LHCN-M2 (cell line): ENCODE data around the gene CALHM1. TPM values are rescaled to one million over a fixed set of nuclear protein-coding genes. Genes with fewer than 3 reads are reported as not detected.
"Not testable (repeated sequence)": the region's sequence is repeated elsewhere in the genome, so short reads cannot be mapped to it uniquely, and the experiment has no call there.

ENCODE experiments used
- DNase-seq: peaks from one replicate; pipeline ENCODE4 v3.0.0-alpha.2; 2012; ENCODE audit warnings: low read depth
- polyA plus RNA-seq: library from polyadenylated mRNA; unstranded; fragments of >200 nt; gene quantifications from one replicate; pipeline ENCODE4 v1.2.1, GENCODE V29; 2012; ENCODE audit warnings: missing spikeins
- total RNA-seq: library from RNA; depleted of rRNA; stranded (reverse); fragments of >200 nt; gene quantifications from 2 replicates; pipeline ENCODE4 v1.2.3, GENCODE V29; 2014; rRNA removed

Gene CALHM1, protein sequence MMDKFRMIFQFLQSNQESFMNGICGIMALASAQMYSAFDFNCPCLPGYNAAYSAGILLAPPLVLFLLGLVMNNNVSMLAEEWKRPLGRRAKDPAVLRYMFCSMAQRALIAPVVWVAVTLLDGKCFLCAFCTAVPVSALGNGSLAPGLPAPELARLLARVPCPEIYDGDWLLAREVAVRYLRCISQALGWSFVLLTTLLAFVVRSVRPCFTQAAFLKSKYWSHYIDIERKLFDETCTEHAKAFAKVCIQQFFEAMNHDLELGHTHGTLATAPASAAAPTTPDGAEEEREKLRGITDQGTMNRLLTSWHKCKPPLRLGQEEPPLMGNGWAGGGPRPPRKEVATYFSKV
- not detected in 2 replicates for total RNA-seq
- polyA plus RNA-seq: 0.04 TPM

DNA sequence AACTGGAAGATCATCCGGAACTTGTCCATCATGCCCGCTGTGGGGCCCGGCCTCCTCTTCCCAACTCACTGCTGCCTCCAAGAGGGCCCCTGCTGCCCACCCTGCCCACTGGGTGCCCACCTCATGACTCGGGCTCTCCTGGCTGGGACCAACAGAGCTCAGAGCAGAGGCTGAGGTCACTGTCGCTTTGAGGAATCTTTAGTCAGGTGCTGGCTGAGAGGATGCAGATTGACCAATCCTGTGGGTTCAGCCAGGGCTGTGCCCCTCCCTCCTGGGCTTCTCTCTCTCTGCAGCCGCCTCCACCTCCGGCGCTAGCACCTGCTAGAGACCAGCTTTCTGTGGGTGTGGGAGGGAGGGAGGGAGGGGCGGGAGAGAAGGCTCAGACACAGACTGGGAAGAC lies at the start of gene CALHM1:
CALHM1 (minus strand) TSS at position 181 of the 400 bp plus-strand sequence; CDS start at position 32, 149 bp downstream.
- DNase-seq: no peak

DNA sequence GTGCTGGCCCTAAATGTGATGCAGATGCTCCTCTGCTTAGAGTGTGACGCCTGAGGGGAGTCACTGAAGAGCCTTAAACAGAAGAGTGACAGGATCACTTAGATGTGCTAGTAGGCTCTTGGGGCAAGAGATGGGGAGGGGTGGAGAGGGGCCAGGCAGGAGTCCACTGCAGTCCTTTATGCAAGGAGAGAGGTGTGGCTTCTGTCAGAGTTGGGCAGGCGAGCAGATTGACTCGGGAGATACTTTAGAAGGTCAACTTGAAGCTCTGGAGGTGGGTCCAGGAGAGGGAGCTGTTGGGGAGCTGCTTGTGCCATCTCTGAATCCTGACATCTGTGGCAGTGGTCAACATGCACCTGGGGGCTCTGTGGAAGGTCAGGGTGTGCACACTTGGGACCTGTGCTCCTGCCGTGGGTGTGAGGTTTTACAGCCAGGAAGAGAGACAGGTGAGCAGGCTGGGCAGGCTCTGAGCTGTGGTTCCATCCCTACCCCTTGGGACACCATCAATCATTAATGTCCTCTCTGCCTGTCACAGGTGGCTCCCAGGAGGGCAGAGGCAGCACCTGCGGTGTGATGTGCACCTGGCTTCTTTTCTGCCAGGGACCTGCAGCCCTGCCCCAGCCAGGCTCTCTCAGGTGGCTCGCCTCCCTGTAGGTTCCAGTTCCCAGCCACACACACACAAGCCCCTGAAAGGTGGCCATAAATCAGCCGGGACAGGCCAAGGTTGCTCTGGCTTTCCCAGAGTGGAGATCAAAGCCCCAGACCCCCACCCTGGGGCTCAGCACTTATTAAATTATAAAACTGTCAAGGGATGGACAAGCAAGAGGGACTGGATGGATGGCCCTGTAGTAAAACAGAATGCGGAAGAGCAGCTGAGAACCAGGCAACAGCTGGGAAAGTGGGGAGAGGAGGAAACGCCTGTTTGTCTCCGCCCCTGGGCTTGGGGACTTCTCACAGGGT lies 48.8 kb upstream of the CALHM1 start:
- DNase-seq: no peak

DNA sequence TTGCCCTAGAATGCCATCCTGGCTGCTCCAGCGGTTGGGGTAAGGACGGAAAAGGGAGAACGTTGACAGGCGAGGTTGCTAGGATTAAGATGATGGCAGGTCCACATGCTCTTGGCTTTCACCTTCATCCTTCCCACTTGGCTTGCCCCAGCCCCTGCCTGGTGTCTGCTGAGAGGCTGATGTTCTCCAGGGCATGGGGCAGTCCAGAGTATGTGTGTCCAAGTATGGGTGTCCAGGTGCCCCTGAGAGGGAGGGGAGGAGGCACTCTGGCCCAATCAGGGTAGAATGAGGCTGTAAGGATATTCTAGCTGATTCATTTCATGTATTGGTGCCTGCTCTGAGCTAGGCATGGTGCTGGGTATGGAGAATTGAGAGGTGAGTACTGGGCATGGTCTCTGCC lies 47.4 kb upstream of the CALHM1 start:
- DNase-seq: no peak

DNA sequence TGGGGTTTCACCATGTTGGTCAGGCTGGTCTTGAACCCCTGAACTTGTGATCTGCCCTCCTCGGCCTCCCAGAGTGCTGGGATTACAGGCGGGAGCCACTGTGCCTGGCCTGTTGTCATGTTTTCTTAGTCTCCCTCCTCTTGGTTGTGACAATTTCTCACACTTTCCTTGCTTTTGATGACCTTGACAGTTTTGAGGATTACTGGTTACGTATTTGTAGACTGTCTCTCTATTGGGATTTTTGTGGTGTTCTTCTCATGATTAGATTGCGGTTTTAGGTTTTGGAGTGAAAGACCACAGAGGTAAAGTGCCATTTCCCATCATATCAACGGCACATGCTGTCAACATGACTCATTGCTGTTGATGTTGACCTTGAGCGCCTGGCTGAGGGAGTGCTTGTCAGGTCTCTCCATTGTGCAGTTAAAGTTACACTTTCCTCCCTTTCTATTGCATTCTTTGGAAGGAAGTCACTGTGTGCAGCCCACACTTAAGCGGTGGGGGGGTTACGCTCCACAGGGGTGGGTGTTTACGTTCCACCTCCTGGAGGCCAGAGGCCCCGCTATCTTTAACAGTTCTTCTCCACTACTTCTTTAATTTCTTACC lies 45.6 kb upstream of the CALHM1 start:
- peak; percentile 97 for DNase-seq

DNA sequence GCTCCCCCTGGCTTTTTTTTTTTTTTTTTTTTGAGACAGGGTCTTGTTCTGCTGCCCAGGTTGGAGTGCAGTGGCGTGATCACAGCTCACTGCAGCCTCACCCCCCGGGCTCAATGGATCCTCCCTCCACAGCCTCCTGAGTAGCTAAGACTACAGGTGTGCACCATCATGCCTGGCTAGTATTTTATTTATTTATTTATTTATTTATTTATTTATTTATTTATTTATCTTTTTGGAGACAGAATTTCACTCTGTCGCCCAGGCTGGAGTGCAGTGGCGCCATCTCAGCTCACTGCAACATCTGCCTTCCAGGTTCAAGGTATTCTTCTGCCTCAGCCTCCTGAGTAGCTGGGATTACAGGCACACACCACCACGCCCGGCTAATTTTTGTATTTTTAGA lies 45.1 kb upstream of the CALHM1 start:
- DNase-seq: not testable (repeated sequence)

DNA sequence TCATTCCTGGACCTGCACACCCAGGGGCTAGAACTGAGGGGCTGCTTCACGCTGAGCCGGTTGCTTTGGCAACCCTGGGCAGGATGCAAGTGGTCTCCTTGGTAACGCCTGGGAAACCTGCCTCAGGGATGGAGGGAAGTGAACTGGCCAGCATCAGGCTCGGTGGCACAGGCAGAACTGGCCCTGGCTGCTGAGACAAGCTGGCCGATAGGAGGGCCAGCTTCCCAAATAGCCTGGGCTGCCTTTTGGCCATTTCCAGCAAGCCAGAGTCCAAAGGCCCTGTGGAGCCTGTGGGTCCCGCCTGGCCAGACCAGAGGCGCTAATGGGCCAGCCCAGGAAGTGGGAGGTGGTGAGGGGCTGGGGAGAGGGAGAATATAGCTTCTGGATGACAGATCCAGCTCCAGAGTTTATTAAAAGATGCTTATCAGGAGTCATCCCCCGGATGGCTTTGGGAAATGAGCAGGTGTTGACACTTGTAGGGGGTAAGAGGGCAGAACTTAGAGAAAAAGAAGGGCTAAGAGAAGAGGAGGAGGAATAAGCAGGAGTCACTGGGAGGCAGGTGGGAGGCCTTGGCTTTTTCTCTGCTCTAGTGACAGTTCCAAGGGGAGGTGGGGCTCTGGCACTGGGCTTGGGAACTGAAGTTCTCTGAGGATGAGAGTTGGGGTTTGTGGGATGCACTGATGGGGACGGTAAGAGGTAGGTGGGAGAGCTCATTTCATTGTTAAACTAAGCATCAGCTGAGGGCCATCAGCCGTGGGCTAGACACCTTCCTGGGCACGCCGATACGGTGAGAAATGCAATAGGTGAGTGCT lies 44.4 kb upstream of the CALHM1 start:
- DNase-seq: no peak

DNA sequence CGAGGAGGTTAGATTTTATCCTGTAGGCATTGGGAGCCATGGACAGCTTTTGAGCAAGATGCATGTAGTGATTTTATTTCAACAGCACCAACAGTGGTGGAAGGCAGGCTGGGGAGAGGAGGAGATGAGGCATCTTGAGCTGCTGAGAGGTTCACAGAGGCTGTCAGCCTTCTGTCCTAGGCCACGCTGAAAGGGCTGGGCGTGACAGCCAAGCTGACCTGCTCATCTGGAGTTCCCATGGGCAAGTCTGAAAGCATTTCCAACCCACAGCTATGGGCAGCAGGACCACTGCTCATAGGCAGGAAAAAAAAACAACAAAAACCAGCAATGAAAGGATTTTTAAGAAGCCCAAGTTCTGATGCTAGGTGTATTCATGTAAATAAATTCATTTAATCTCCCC lies 42.5 kb upstream of the CALHM1 start:
- no peak for DNase-seq

DNA sequence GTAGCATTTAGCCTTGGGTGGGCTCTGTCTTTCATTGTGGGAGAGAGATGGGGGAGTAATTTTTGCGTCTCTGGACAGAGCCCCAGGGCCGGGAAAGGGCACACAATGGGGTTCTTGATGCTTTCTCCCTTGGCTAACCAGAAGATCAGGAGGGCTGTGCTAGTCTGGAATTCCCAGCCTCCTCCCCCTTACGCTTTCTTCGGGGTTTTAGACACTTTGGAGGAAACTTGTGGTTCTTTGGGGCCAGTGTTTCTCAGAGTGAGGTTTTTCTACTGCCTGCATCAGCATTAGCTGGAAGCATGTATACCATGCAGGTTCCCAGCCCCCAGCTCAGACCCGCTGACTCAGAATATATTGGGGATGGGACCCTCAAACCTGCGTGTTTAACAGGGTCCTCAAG lies 41.8 kb upstream of the CALHM1 start:
- DNase-seq: no peak

DNA sequence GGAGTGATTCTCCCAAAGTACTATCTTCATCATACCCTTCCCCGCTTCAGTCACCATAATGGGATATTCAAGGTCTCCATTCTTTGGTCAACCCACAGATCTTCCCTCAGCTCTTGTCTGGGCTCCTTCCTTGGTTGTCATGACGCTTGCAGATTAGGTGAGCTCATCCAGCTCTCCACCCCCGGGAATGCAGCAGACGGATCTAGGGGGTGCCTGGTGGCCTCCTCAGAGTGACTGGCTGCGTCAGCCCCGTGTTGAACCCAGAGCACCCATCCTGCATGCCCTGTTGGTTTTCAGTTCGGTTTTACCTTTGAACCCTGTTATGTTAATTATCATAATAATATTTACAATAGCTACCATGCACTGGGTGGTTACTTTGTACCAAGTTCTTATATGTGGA lies 41.2 kb upstream of the CALHM1 start:
- DNase-seq: no peak

DNA sequence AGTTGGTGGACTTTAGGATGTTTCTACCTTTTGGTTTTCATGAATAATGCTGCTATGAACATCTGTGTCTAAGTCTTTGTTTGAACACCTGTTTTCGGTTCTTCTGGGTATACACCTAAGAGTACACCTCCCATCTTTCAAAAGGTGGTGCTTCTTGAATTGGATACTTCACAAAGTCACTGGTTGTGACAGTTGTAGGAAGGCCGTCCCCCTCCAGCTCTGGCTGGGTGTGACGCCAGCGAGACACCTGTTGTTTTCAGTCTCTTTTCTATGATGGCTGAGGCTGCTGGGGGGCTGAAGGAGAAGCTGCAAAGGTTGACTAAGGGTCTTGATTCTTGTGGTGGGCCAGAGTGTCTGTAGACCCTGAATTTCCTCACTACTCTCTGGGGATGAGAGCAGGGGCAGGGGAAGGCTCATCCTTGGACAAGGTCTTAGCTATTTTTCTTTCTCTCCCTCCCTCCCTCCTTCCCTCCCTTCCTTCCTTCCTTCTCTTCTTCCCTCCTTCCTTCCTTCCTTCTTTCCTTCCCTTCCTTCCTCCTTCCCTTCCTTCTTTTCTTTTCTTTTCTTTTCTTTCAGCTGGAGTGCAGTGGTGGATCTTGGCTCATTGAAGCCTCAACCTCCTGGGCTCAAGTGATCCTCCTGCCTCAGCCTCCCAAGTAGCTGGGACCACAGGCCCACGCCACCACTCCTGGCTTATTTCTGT lies 40.4 kb upstream of the CALHM1 start:
- no peak for DNase-seq

DNA sequence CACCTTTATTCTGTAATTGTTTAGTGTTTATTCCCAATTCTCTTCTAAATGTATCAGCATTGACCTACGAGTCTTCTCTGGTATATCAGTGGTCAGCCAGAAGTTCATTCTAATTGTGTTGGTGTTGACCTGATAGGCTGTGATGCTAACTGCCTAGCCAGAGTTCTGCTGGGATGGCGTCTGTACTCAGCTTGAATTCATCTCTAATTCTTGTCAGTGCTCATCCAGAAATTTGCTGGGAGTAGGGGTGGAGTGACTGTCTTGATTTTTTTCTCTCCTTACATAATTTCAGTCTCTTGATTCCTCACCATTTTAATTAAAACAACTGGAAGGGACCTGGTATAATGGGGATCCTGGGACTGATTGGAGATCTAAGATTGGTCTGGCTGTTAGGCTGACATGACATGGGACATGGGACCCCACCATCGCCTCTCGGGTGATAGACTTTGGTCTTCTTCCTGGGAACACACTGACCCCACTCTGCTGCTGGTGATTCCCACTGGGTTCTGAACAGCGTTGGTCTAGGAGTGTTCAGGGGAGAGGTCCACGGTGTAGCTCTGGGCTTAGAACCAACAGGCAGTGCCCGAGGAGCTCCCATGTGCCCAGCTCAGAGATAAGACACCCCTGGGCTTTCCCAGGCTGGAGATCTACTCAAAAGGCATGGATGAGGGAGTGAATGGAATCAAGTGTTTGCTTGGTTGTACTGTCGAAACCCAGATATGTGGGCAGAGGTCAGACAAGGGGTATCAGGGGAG lies 38.6 kb upstream of the CALHM1 start:
- DNase-seq: no peak

DNA sequence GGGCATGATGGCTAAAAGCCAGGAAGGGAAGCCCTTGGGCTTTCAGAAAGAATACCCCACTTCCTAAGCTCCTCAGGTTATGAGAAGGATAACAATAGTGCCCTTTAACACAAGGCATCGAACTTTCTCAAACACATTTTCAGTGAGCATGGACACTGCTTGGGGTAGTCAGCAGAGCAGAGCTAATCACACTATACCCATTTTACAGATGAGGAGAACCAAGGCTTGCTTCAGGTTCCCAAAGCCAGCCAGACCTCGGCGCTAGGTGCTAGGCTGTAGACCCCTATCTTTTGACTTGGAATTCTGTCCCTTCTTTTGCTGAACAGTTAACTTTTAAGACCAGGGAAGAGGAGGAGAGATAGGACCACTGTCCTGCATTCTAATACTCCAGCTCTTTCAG lies 36.6 kb upstream of the CALHM1 start:
- no peak for DNase-seq

DNA sequence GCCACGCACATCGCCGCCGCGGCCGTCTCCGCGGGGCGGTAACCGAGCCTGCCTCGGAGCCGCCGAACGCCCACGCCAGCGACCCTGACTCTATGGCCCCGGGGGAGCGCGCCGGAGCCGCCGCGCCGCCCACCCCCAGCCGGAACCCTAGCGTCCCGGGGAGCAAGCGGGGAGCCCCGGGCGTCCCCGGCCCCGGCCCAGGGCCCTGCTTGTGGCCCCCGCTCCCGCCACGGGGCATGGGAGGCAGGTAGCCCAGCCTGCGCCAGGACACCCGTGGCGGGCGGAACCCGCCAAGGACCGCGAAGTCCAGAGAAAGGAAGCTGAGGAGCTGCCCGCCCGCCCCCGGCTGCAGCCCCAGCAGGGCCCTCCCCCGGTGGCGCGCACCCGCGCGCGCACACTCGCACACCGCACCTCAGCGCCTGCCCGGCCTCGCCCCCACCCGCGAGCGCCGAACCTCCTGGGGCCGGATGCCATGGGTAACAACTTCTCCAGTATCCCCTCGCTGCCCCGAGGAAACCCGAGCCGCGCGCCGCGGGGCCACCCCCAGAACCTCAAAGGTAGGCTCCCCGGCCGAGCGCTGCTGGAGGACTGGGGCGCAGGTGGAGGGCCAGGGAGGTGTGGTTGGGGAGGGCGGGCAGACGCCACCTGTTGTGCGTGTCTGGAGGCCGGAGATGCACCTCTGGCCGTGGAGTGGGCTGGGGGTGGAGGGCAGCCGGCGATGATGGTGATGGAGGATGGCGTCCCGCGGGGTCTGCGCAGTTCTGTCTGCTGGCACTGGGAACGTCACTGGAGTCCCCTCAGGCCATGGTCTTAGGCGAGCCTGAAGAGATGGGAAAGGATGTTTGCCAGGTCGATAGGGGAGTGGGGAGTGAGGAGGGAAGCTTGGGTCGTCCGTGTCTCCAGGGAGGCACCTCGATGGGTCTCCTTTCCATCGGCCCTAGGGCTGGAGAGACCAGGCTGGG lies 35.5 kb upstream of the CALHM1 start:
- no peak for DNase-seq

DNA sequence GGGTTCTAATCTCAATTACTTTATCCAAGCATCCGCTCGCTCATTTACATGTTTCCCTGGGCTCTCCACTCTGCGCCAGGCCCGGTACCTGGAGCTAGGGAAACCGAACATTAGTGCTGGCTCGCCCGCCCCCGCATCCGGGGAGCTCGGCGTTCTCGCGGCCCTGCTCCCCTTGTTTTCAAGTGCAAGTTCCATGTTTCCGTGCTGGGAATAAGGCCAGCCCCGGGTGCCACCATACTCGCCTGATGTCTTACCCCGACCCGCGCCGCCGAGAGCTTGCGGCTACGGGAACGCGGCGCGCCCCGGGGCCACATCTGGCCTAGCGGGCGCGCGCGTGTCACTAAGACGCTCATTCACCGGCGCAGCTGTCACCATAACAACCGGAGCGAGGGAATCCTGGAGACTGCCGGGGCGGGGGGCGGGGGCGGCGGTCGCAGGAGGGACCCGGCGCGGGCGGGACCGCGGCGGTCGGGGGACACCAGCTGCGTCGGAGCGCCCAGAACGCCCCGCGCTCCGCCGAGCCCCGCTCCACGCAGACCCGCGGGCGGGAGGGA lies 34.7 kb upstream of the CALHM1 start, which contains the start of gene NEURL1:
NEURL1 (plus strand) TSS at position 344 of the 554 bp plus-strand sequence. CDS start 683 bp downstream, outside the sequence.
- no peak for DNase-seq

DNA sequence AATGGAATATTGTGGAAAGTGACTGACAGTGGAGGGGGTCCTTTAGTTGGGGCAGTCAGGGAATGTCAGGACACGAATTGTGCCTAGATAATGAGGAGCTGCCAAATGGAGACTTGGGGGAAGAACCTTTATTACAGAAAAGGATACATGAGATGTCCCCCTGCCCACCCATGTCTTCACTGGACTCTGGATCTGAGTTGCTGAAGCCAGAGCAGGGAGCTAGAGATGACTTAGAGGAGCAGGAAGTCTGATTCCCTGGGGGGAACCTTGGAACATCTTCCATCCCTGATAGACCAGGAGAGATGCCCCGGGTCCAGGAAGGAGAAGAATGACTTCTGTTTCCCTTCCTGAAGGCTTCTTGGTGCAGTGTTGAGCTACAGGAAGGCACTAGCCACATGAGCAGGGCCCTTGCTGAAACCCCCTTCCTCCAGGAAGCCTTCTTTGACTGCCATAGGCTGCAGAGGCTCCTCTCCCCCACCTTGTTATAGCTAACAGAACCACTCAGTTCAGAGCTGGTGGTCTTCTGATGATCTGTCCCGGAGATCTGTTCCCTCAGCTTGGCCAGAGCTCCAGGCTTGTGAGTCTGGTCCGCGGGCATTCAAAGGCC lies 34.1 kb upstream of the CALHM1 start:
- no peak for DNase-seq

DNA sequence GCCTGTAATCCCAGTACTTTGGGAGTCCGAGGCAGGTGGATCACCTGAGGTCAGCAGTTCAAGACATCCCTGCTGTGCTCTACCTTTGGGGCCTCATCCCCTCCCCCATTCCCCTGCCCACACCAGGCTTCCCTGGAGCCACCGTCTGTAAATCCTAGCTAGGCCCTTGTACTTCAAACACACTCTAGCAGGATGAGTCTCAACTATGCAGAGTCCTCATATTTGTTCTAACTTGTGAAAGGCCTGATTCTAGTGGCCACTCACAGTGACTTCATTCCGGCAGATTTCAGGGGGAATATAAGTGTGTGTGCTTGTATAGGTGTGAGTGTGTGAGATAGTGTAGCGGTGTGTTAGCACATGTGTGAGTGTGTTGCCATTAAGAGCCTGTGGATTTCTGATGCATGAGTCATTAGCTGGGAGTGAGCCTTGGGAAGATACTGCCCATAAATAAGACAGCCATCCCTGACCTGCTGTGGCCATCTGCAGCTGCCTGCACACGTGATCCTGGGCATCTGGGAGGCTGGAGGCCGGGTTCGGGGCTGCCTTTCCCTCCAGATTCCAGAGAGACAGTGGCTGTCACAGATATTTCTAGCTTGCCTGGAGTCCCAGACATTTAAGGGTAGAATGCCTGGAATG lies 33.1 kb upstream of the CALHM1 start:
- peak; percentile 99 for DNase-seq

DNA sequence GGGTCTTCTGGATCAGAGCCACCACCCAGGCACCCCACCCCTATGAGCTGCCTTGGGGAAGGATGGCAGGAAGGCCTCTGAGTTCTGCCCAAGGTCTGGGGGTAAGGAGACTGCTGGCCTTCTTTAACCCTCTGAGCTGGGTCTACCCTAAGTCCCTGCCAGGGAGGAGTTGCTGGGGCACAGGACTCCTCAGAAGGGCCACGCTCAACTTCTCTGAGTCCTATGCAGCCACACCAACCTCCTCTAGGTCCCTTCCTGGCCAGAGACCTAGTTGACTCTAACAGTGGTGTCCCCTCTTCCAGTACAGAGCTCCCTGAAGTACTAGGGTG lies 32.2 kb upstream of the CALHM1 start:
- no peak for DNase-seq

DNA sequence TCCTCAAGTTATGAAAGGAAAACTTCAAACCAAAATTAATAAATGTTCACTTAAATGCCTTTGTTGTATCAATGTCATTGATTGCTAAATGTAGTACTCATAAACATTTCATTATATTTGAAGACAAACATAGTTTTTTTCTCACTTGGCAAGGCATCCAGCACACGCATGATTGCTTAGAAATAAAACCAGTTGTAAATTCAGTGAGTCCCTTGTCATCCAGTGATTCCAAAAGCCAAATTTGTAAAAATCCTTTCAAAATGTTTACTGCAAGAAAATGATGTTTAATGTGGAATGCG lies 28.7 kb upstream of the CALHM1 start:
- DNase-seq: no peak
